Glutamatergic neuron (in vitro differentiated cells): Measurements from ENCODE around the gene MYO1D. TPM values are rescaled to one million over a fixed set of nuclear protein-coding genes. Genes with fewer than 3 reads are reported as not detected.
"Not testable (repeated sequence)": the region's sequence is repeated elsewhere in the genome, so short reads cannot be mapped to it uniquely, and the experiment has no call there.

ENCODE experiments used
- DNase-seq: peaks from one replicate; pipeline ENCODE4 v3.0.0; 2022
- H3K27ac Mint-ChIP-seq: one replicate; pipeline ENCODE4 v1.8.0; 2020; ENCODE audit warnings: mild to moderate bottlenecking, mixed read lengths, inconsistent platforms; ENCODE audit not compliant: unreplicated experiment
- H3K27me3 Mint-ChIP-seq: one replicate; pipeline ENCODE4 v1.8.0; 2020; ENCODE audit warnings: mild to moderate bottlenecking, moderate library complexity, mixed read lengths, inconsistent platforms; ENCODE audit not compliant: unreplicated experiment
- H3K36me3 Mint-ChIP-seq: one replicate; pipeline ENCODE4 v1.8.0; 2020; ENCODE audit warnings: mild to moderate bottlenecking, mixed read lengths, inconsistent platforms; ENCODE audit not compliant: unreplicated experiment
- H3K4me1 Mint-ChIP-seq: one replicate; pipeline ENCODE4 v1.8.0; 2020; ENCODE audit warnings: mild to moderate bottlenecking, low read depth, mixed read lengths, inconsistent platforms; ENCODE audit not compliant: unreplicated experiment
- H3K4me3 Mint-ChIP-seq: one replicate; pipeline ENCODE4 v1.8.0; 2020; ENCODE audit warnings: mild to moderate bottlenecking, mixed read lengths, inconsistent platforms; ENCODE audit not compliant: unreplicated experiment
- H3K9me3 Mint-ChIP-seq: one replicate; pipeline ENCODE4 v1.8.0; 2020; ENCODE audit warnings: mild to moderate bottlenecking, moderate library complexity, mixed read lengths, inconsistent platforms; ENCODE audit not compliant: unreplicated experiment
- CTCF ChIP-seq: fragments of 200-600 bp; sonication (generic); IDR thresholded peaks from one replicate; pipeline ENCODE4 v1.5.0; 2021; ENCODE audit not compliant: partially characterized antibody, unreplicated experiment
- long read RNA-seq: library from polyadenylated mRNA; unstranded; transcript quantifications from one replicate; pipeline ENCODE4 v2.0.0, GENCODE V29; 2020; ENCODE audit not compliant: unreplicated experiment
- total RNA-seq: library from RNA; stranded (reverse); fragmentation: NEBNext Ultra II Directional; extraction: Animal tissue kit (Norgen Biotek cat#: 25700); gene quantifications from one replicate; pipeline ENCODE4 v1.2.1, GENCODE V29; 2021; ENCODE audit not compliant: unreplicated experiment

The MYO1D gene
- 5.3 TPM for total RNA-seq
- long read RNA-seq, partial matches to known transcripts: 1 of 2 reads
- long read RNA-seq, other reads (novel, unspliced or antisense): 1 of 2 reads

GRCh38 chr17:32876417-32877163, at the start of gene MYO1D:
TSS of gene MYO1D (minus strand) at chr17:32877124. CDS start at chr17:32876872, 252 bp downstream.
- peaks cover 9% of the 10 kb centered on the region for H3K4me1 Mint-ChIP-seq
- peak; percentile 44 for DNase-seq
- peak; percentile 27 for TF ChIP-seq CTCF
- no peak within 1 kb of the TSS for H3K27ac Mint-ChIP-seq
- H3K9me3 Mint-ChIP-seq: peaks cover 11% of the 10 kb centered on the region
- H3K4me3 Mint-ChIP-seq: peak within 1 kb of the TSS; percentile 97
- H3K36me3 Mint-ChIP-seq: no peaks in the 10 kb centered on the region
- H3K27me3 Mint-ChIP-seq: peaks cover 3% of the 10 kb centered on the region

DNA sequence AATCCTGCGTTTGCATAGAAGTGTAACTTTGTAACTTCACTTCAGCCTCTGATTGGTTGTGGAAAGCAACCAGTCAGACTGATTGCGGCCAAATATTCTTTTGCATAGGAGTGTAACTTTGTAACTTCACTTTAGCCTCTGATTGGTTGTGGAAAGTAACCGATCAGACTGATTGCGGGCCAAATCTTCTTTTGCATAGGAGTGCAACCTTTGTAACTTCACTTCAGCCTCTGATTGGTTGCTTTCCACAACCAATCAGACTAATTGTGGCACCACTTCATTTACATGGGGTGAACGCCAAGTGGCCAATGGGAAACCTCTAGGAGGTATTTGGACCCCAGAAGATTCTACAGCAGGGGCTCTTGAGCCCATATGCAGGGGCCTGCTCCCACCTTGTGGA, 49.3 kb upstream of the MYO1D start:
- Mint-ChIP-seq H3K27me3 (peaks cover 2% of the 10 kb centered on the region), H3K36me3 (no peaks in the 10 kb centered on the region), H3K4me3 (no peak overlapping the region), H3K4me1 (peaks cover 1% of the 10 kb centered on the region), H3K9me3 (peaks cover 2% of the 10 kb centered on the region), H3K27ac (no peak overlapping the region)
- no peak for DNase-seq
- no peak for TF ChIP-seq CTCF

DNA sequence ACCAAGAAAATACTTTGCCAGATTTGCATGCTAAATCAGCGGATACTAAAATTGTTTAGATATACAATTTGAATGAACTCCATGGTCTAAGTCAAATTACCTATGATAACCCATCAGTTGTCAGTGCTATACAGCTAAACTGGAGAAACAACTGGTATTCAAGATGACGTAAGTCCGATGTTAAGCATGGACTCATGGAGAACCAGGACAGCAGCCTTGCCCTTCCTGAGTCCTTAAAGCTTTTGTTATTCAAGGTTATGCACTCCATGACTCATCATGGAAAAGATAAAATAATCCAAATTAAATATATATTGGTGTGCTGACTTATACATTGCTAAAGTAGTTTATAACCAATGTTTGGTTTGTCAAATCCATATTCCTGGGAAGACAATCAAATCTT, 47.0 kb upstream of the MYO1D start:
- not testable (repeated sequence) for H3K27ac Mint-ChIP-seq, H3K27me3 Mint-ChIP-seq, H3K4me3 Mint-ChIP-seq, H3K4me1 Mint-ChIP-seq, DNase-seq, H3K36me3 Mint-ChIP-seq, H3K9me3 Mint-ChIP-seq

- no peak for TF ChIP-seq CTCF
- Mint-ChIP-seq H3K4me3 (no peak overlapping the region), H3K27ac (no peak overlapping the region), H3K4me1 (no peaks in the 10 kb centered on the region), H3K9me3 (peaks cover 2% of the 10 kb centered on the region), H3K36me3 (no peaks in the 10 kb centered on the region), H3K27me3 (peaks cover 3% of the 10 kb centered on the region)
- no peak for DNase-seq
These were observed 44.1 kb upstream of the MYO1D start for GRCh38 chr17:32921017-32921416.

DNA sequence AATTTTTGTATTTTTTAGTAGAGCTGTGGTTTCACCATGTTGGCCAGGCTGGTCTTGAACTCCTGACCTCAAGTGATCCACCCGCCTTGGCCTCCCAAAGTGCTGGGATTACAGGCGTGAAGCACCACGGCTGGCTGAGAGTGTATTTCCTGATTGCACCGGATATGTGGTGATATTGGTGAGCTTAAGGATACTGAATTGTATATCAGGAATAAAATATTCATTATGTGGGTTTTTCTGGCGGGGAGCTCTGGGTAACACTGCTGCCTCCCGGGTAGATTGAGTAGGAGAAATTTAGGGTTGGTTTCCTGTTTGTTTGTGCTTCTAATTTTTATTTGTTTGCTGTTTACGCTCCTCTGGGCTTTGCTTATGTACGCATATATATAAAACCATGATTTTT, 43.4 kb upstream of the MYO1D start:
- no peak for DNase-seq
- Mint-ChIP-seq H3K27ac (no peak overlapping the region), H3K4me3 (no peak overlapping the region), H3K9me3 (peaks cover 2% of the 10 kb centered on the region), H3K36me3 (no peaks in the 10 kb centered on the region), H3K27me3 (peaks cover 3% of the 10 kb centered on the region), H3K4me1 (no peaks in the 10 kb centered on the region)
- TF ChIP-seq CTCF: no peak

GRCh38 chr17:32919876-32920275, 43.0 kb upstream of the MYO1D start:
- not testable (repeated sequence) for H3K4me3 Mint-ChIP-seq, H3K27ac Mint-ChIP-seq, H3K27me3 Mint-ChIP-seq, H3K9me3 Mint-ChIP-seq, DNase-seq, H3K4me1 Mint-ChIP-seq, H3K36me3 Mint-ChIP-seq
